Fibroblast of lung (primary cell): ENCODE data around the gene AZIN2. TPM values are rescaled to one million over a fixed set of nuclear protein-coding genes. Genes with fewer than 3 reads are reported as not detected.
"Not testable (repeated sequence)": the region's sequence is repeated elsewhere in the genome, so short reads cannot be mapped to it uniquely, and the experiment has no call there.

Experiments used
- DNase-seq, 2 donors: peaks; one replicate each; pipeline versions ENCODE4 v3.0.0 to v3.0.0-alpha.2; 2010; ENCODE audit warnings: low read depth in 2 of 2
- H2AFZ ChIP-seq: 2 replicates; pipeline ENCODE4 v1.5.1; 2012; ENCODE audit warnings: low read length, control low read depth, inconsistent platforms
- H3K27ac ChIP-seq: 2 replicates; pipeline ENCODE4 v1.5.1; 2011; ENCODE audit warnings: low read length, control low read depth; ENCODE audit not compliant: insufficient read depth
- H3K27me3 ChIP-seq: 2 replicates; pipeline ENCODE4 v1.5.1; 2011; ENCODE audit warnings: mild to moderate bottlenecking, low read length; ENCODE audit not compliant: control insufficient read depth, insufficient read depth
- H3K36me3 ChIP-seq: 2 replicates; pipeline ENCODE4 v1.5.1; 2011; ENCODE audit warnings: low read length; ENCODE audit not compliant: control insufficient read depth, insufficient read depth
- H3K4me1 ChIP-seq: 2 replicates; pipeline ENCODE4 v1.5.1; 2011; ENCODE audit warnings: low read length; ENCODE audit not compliant: control insufficient read depth, insufficient read depth; ENCODE audit errors: extremely low read depth
- H3K4me2 ChIP-seq: 2 replicates; pipeline ENCODE4 v1.5.1; 2011; ENCODE audit warnings: low read length, control low read depth; ENCODE audit not compliant: insufficient read depth; ENCODE audit errors: extremely low read depth
- H3K4me3 ChIP-seq, 4 experiments: fragments of 200-600 bp in 1 of 4; sonication (generic) in 1 of 4; replicated peaks in 1 of 4; 2 replicates each; pipeline ENCODE4 v1.5.1; 2011 to 2016; ENCODE audit warnings: low read length in 4 of 4, low read depth in 3 of 4, mild to moderate bottlenecking in 3 of 4, control low read depth in 2 of 4, inconsistent platforms in 1 of 4, mixed read lengths in 1 of 4; ENCODE audit not compliant: insufficient read depth in 1 of 4; ENCODE audit errors: control extremely low read depth in 1 of 4
- H3K79me2 ChIP-seq: 2 replicates; pipeline ENCODE4 v1.5.1; 2012; ENCODE audit warnings: mild to moderate bottlenecking, low read length, inconsistent platforms; ENCODE audit not compliant: control insufficient read depth, insufficient read depth
- H3K9ac ChIP-seq: 2 replicates; pipeline ENCODE4 v1.5.1; 2011; ENCODE audit warnings: mild to moderate bottlenecking, low read length, control low read depth; ENCODE audit not compliant: insufficient read depth
- H3K9me3 ChIP-seq: 2 replicates; pipeline ENCODE4 v1.5.1; 2012; ENCODE audit warnings: low read depth, low read length; ENCODE audit not compliant: control insufficient read depth, insufficient read depth
- H4K20me1 ChIP-seq: 2 replicates; pipeline ENCODE4 v1.5.1; 2011; ENCODE audit warnings: low read length; ENCODE audit not compliant: control insufficient read depth, insufficient read depth; ENCODE audit errors: extremely low read depth
- CTCF ChIP-seq, 2 donors: IDR thresholded peaks in 1 of 2; conservative IDR thresholded peaks in 1 of 2; 1 replicate in 1 of 2; 2 replicates in 1 of 2; pipeline ENCODE4 v1.5.1; 2011 to 2012; ENCODE audit warnings: low read length in 2 of 2, control low read depth in 1 of 2, inconsistent platforms in 1 of 2, low read depth in 1 of 2, mild to moderate bottlenecking in 1 of 2
- EZH2 ChIP-seq: IDR thresholded peaks from 2 replicates; pipeline ENCODE4 v1.5.1; 2012; ENCODE audit warnings: low read length, control low read depth, mild to moderate bottlenecking; ENCODE audit errors: missing control alignments
- polyA plus RNA-seq, 2 donors: library from polyadenylated mRNA; depleted of rRNA in 1 of 2; stranded (reverse) in 1 of 2; unstranded in 1 of 2; fragments of >200 nt; gene quantifications; 2 replicates each; pipeline ENCODE4 v1.2.1, GENCODE V29; 2011 to 2012; ENCODE audit warnings: missing spikeins in 1 of 2
- total RNA-seq: library from RNA; depleted of rRNA; stranded (reverse); fragments of >200 nt; gene quantifications from 2 replicates; pipeline ENCODE4 v1.2.1, GENCODE V29; 2014

The AZIN2 gene
- total and polyA plus RNA-seq, 2 donors (not counting 1 experiment from before 2014, with no cell fraction given) = 3.2 to 9.1 TPM

GRCh38 chr1:33123266-33123665 lies 42.3 kb downstream of the AZIN2 start:
- Histone ChIP-seq H3K36me3 (no peaks in the 10 kb centered on the region), H3K27me3 (no peaks in the 10 kb centered on the region), H3K4me3 (no peak overlapping the region), H3K79me2 (peaks cover 10% of the 10 kb centered on the region), H3K9ac (no peak overlapping the region), H3K4me2 (no peak overlapping the region), H3K9me3 (no peaks in the 10 kb centered on the region), H2AFZ (no peak overlapping the region), H3K27ac (no peak overlapping the region), H4K20me1 (no peaks in the 10 kb centered on the region), H3K4me1 (peaks cover 8% of the 10 kb centered on the region)
- no peak for DNase-seq
- TF ChIP-seq CTCF (conservative IDR thresholded peaks at IDR 0.05 in 1 of 2, IDR thresholded peaks at IDR 0.05 in 1 of 2; ENCODE audit: low read depth in 1 of 2, low read length in 2 of 2) = no peak
- no peak for TF ChIP-seq EZH2

- H3K4me1 ChIP-seq, H3K4me2 ChIP-seq, H3K79me2 ChIP-seq, H2AFZ ChIP-seq, H3K4me3 ChIP-seq, H3K36me3 ChIP-seq, H3K27me3 ChIP-seq, DNase-seq, H3K27ac ChIP-seq, H4K20me1 ChIP-seq, H3K9ac ChIP-seq, H3K9me3 ChIP-seq: not testable (repeated sequence)
Observed at GRCh38 chr1:33124647-33125046, 43.7 kb downstream of the AZIN2 start.

- DNase-seq = no peak
- Histone ChIP-seq H3K9me3 (no peaks in the 10 kb centered on the region), H3K4me1 (peaks cover 8% of the 10 kb centered on the region), H3K4me3 (peak overlapping the region; percentile 91 to 100 (median 95)), H3K27me3 (no peaks in the 10 kb centered on the region), H4K20me1 (no peaks in the 10 kb centered on the region), H2AFZ (peak overlapping the region; percentile 93), H3K79me2 (peaks cover 10% of the 10 kb centered on the region), H3K36me3 (no peaks in the 10 kb centered on the region), H3K27ac (peak overlapping the region; percentile 99), H3K4me2 (peak overlapping the region; percentile 80), H3K9ac (peak overlapping the region; percentile 88)
- TF ChIP-seq CTCF (conservative IDR thresholded peaks at IDR 0.05 in 1 of 2, IDR thresholded peaks at IDR 0.05 in 1 of 2; ENCODE audit: low read depth in 1 of 2, low read length in 2 of 2) (no peak), EZH2 (no peak)
Observed at GRCh38 chr1:33126411-33127000, 45.6 kb downstream of the AZIN2 start.
